GM12873 (cell line): ENCODE results near the gene FYB1.
A peak's percentile ranks its signal among the peaks of the same experiment; 100 is the strongest.

Experiments used
- TF ChIP-seq, protein P1 (sequence below): IDR thresholded peaks from 2 replicates; pipeline ENCODE4 v1.5.1; 2012; ENCODE audit warnings: low read depth, mild to moderate bottlenecking, moderate library complexity, low read length, control low read depth; ENCODE audit not compliant: insufficient read depth; ENCODE audit errors: missing control alignments

The FYB1 gene

DNA sequence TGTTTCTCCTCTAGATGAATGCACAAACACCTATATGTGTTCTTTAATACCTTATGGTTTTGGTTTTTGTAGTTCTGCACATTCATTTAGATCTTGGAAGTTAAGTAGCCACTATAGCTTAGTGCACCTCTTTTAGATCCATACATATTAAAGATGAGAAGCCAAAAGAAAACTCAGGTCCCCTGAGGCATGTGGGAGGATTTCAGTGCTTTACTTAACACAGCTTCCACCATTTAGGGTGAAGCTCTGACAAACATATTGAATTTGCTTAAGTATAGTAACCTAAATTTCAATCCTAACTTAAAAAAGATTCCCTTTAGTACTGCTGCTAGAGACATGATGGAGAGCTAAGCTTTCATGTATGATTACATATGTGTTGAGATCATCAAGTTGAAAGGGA is 119.5 kb downstream of the FYB1 start:
- TF ChIP-seq, protein P1, sequence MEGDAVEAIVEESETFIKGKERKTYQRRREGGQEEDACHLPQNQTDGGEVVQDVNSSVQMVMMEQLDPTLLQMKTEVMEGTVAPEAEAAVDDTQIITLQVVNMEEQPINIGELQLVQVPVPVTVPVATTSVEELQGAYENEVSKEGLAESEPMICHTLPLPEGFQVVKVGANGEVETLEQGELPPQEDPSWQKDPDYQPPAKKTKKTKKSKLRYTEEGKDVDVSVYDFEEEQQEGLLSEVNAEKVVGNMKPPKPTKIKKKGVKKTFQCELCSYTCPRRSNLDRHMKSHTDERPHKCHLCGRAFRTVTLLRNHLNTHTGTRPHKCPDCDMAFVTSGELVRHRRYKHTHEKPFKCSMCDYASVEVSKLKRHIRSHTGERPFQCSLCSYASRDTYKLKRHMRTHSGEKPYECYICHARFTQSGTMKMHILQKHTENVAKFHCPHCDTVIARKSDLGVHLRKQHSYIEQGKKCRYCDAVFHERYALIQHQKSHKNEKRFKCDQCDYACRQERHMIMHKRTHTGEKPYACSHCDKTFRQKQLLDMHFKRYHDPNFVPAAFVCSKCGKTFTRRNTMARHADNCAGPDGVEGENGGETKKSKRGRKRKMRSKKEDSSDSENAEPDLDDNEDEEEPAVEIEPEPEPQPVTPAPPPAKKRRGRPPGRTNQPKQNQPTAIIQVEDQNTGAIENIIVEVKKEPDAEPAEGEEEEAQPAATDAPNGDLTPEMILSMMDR = no peak

DNA sequence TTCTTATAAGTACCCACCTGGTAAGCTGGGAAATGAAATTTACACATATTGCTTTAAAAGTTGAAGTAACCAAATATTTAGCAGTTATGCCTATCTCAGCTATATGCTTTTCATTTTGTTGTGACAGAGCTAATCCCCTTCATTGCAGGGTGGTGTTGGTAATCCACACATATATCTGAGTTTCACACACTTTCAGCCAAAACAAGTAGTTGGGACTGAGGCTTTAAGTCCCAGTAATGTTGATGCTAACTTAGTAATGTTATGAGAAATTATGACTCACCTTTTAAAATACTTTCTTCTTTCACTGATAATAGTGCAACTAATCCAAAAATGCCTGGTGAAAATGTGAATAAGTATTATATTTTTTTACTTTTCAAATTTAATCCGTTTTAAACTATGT is 126.0 kb downstream of the FYB1 start:
- TF ChIP-seq, protein P1 = no peak

DNA sequence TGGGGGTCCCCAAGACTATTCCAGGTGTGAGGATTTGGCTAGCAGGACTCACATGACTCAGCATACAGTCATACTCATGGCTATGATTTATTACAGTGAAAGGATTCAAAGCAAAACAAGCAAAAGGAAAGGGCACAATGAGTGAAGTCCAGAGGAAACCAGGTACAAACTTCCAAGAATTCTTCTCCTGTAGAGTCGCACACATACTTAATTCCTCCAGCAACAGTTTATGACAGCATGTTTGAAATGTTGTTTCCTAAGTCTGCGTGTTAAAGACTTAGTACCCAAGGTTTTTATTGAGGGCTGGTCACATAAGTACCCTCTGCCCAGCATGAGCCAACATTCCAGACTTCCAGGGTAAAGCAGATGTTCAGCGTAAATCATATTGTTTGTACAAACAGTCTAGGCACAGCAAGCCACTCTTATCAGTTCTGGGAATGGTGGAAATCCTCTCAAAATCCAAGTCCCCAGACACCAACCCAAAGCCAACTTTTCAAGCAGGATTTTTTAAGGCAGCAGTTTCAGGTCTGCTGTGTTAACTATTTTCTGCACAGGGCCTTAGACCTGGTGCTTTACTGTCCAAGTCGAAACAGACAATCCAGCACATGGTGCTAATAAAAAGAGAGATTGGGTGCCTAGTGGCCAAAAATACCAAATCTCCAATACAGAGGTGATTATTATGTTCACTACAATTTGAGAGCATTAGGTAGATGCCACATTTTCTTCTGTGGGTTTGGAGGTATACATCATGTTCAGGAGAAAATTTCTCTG is 126.6 kb downstream of the FYB1 start:
- TF ChIP-seq, protein P1 = no peak

DNA sequence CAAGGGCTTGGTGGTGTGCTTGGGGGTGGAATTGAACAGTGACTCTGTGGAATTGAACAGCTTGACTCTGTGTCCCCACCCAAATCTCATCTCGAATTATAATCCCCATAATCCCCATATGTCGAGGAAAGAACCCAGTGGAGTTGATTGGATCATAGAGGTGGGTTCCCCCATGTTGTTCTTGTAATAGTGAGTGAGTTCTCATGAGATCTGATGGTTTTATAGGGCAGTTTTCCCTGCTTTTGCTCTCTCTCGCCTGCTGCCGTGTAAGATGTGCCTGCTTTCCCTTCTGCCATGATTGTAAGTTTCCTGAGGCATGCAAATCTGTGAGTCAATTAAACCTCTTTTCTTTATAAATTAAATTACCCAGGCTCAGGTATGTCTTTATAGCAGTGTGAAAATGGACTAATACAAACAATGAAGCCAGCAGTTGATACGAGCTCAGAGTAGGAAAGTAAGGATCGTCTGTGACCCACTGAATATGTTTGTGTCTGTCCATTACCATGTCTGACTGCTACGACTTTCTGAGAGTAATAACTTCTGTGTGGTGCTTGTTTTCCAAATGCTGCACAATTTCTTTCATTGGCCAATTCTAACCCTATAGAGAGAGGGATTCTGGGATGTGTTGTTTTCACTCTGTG is 127.3 kb downstream of the FYB1 start:
- TF ChIP-seq, protein P1 = no peak

DNA sequence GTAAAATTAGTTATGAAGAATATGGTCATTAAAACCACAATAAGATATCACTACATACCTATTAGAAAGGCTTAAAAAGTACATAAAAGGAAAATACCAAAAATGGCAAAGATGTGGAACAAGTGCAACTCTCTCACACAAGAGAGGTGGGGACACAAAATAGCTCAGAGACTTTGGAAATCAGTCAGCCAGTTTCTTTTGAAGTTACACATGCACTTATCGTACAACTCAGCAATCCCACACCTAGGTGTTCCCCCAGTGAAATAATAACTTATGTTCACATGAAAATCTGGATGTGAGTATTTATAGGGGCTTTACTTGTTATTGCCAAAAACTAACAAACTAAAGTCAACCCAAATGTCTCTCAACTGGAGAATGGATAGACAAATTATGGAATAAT is 135.4 kb downstream of the FYB1 start:
- TF ChIP-seq, protein P1 = no peak

DNA sequence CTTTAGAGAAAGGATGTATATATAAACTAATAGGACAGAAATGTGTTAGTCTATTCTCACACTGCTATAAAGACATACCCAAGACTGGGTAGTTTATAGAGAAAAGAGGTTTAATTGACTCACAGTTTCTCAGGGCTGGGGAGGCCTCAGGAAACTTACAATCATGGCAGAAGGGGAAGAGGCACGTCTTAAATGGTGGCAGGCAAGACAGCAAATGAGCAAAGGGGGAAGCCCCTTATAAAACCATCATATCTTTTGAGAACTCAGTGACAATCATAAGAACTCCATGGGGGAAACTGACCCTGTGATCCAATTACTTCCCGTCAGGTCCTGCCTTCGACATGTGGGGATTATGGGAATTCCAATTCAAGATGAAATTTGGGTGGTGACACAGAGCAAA is 136.4 kb downstream of the FYB1 start:
- TF ChIP-seq, protein P1 = no peak

DNA sequence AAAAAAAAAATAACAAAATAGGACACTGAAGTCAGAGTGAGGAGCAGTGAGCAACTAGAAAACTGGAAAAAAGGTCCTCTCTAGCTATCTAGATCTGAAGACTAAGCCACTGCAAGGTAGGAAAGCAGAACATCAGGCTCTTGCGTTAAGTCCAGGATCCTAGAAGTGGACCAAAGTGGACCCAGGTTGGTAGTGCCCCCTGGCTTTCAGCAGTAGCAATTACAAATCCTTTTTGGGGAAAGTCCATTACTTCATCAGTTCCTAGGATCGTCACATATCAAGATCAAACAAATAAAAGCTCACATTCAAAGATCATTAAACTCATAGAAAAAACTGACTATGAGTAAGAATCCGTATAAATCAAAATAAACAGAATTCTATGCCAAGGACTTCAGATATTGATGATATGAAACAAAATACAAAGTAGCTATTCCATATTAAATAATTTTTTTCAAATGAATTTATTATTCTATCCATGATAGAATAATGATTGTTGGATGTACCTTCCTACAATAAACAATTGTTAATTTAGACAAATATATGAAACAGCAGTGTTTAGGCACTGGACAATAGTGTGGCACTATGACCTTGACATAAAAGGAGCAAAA is 138.7 kb downstream of the FYB1 start:
- TF ChIP-seq, protein P1 = peak; percentile 84
